Activated effector memory CD4-positive, alpha-beta T cell treated with Interleukin-2 at 50 U/mL for 16 hours (primary cell): Measurements from ENCODE around the gene CD163.
"Not testable (repeated sequence)": the region's sequence is repeated elsewhere in the genome, so short reads cannot be mapped to it uniquely, and the experiment has no call there.

Experiments used
- DNase-seq: peaks from one replicate; pipeline ENCODE4 v3.0.0-alpha.2; 2020

The CD163 gene

DNA sequence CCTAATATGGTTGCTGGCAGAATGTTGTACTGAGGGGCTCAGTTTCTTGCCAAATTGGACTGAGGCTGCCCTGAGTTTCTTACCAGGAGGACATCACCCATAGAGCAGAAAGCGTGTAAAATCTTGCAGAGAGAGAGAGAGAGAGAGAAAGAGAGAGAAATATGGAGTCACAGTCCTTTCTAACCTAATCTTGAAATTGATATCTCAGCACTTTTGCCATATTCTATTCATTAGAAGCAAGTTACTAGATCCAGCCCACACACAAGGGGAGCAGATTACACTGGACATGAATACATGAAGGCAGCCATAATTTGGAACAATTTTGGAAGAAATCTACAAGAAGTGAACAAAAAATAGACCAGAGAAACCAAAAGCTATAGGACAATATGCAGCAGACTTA is 55.5 kb downstream of the CD163 start:
- DNase-seq, result no peak

DNA sequence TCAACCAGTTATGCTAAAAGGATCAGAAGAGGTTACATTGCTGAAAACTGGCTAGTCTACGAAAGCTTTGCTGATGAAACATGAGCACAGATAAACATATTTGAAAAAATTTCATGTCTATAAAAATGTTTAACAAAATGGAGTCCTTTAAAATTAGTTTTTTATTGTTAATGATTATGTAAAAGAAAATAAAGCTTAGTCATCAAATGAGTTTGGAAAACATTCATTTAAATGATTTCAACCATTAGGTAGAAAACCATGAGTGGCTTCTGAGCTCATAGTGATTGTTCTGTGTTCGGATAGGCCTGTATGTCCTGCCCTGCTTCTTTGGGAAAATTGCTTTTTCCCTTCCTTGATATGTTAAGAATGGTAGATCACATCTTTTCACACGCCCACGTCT is 59.0 kb downstream of the CD163 start:
- DNase-seq, result no peak

DNA sequence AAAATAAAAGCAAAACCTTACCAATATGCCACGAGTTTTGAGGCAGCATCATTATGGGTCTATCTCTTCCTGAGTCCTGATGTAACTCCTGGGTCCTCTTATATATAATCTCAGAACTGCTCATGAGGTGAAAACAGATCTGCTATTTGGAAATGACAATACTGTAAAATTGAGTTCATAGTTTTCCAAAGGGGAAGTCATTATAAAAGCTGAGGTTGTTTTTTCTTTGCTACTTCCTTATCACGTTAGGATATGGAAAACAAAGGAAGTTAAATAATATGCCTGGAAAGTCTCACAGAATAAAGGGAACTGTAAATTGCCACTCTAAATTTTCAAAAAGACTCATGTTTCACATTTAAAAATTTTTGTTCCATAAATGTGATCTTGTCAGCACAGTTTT is 59.5 kb downstream of the CD163 start, which contains the start of gene CD163L1:
Gene CD163L1, minus strand, starts transcription at position 78 of the 400 bp plus-strand sequence. Its CDS starts 26 bp downstream, at position 52.
- DNase-seq, result no peak

DNA sequence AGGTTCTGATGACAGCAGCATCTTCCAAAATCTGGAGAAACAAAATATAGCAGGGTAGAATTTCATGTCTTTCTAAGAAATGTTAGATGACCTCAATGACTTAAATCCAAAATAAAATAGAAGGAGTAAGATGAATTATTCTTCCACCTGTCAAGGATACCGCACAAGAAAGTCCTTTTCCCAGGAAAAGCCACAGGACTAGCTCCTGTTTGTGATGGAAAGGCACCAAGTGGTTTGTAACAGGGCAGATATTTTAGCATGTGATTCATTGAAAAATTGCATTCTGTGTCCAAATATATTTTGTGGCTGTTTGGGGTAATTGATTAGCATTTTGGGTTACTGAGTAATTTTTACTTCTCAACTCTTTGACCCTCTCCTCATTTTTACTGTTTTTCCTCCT is 62.4 kb downstream of the CD163 start:
- no peak for DNase-seq

GRCh38 chr12:7439579-7440505 is 63.7 kb downstream of the CD163 start:
- peak; percentile 14 for DNase-seq

DNA sequence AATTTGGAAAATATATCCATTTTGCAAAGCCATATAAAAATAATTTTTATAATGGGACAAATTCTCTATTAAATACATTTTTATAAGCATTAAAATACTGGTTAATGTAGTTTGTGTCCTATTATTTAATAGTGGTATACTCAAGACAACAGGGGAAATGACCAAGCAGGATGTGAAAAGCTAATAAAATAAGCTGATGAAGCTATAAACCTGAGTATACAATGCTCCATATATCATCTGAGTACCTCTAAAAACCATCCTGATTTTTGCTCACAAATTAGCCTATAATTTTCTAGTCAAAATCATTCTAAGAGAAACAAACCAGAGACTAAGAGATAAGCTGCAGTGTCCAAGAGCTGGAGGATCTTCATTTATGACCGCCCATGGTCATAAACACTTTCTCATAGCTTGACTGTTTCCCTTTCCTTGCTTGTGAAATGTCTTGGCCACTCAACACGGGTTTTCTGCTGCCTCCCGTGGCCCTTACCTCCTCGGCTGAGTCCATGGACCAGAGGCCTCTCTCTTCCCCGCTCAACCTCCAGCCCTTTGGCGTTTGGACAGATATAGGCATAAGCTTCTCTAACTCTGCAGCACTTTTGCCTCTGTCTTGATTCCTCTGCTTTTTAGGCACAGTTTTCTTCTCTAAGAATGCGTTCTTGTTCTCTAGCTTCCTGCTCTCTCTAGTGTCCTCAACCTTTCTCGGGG is 65.1 kb downstream of the CD163 start:
- DNase-seq, result not testable (repeated sequence)

DNA sequence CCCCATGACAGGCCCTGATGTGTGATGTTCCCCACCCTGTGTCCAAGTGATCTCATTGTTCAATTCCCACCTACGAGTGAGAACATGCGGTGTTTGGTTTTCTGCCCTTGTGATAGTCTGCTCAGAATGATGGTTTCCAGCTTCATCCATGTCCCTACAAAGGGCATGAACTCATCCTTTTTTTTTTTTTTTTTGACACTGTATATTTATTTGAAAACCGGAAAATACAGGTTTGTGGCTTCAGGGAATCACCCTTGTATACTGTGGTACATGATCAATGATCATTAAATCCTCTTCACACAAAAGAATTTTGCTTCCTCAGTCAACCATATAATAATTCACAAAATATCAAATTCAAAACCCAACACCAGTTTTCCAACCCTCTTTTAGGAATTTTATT is 66.1 kb downstream of the CD163 start:
- DNase-seq, result not testable (repeated sequence)

DNA sequence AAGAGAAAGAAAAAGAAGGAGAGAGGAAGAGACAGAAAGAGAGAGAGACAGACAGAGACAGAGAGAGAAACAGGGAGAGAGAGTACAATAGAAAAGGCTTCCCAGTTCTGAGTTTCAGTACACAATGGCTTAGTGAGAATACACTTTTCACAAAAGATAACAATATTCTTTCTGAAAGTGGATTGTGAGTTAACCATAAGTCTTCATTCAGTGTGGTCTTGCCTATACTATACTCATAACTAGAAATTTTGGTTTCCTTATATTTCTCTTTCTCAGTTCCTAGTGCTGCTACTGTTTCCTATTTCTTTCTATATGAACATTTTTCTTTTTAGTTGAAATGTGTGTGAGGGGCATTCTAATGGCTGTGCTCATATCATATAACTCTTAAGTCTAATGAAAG is 68.9 kb downstream of the CD163 start:
- no peak for DNase-seq

- no peak for DNase-seq
Measured at GRCh38 chr12:7433276-7433822, 70.2 kb downstream of the CD163 start.

- DNase-seq, result no peak
Measured at GRCh38 chr12:7431993-7432685, 71.4 kb downstream of the CD163 start.
